ENCODE results near the gene DDX24.

Gene DDX24

DNA sequence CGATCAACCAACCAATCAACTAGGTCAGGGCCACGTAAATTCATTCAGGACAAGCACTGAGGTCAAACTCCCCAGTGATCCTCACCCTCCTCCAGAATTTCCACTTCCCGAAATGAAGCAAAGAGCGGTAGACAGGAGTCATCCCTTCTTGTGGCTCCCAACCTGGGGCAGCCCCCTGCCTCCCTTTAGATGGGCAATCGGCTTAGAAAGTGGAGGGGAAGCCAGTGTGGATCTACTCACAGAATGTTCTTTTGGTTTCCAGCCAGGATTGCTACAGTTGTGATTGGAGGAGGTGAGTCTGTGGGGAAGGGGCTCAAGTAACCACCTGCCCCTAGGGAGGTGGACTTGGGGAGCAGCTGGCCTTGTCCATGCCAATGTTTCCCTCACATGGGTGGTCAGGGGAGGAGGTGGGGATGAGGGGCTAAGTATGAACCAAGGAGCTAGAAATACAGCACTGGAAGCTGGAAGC is 33.6 kb upstream of the DDX24 start:
- no peak for DNase-seq (ENCODE audit: low read depth in 2 of 2, low spot score in 1 of 2)

- no peak for DNase-seq (ENCODE audit: low read depth in 2 of 2, low spot score in 1 of 2)
Measured at GRCh38 chr14:94113908-94114588, 33.0 kb upstream of the DDX24 start.

GRCh38 chr14:94113490-94113889 is 32.5 kb upstream of the DDX24 start:
- DNase-seq (ENCODE audit: low read depth in 2 of 2, low spot score in 1 of 2): no peak

DNA sequence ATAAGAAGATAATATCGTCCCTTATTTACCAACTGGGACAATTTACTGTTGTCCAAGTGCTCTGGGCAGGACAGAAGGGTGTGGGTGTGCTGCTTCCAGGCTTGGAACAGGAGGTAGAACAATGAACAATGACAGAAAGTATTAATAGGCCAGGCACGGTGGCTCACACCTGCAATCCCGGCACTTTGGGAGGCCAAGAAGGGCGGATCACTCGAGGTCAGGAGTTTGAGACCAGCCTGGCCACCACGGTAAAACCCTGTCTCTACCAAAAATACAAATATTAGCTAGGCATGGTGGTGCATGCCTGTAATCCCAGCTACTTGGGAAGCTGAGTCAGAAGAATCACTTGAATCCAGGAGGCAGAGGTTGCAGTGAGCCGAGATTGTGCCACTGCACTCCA is 32.1 kb upstream of the DDX24 start:
- no peak for DNase-seq (ENCODE audit: low read depth in 2 of 2, low spot score in 1 of 2)

DNA sequence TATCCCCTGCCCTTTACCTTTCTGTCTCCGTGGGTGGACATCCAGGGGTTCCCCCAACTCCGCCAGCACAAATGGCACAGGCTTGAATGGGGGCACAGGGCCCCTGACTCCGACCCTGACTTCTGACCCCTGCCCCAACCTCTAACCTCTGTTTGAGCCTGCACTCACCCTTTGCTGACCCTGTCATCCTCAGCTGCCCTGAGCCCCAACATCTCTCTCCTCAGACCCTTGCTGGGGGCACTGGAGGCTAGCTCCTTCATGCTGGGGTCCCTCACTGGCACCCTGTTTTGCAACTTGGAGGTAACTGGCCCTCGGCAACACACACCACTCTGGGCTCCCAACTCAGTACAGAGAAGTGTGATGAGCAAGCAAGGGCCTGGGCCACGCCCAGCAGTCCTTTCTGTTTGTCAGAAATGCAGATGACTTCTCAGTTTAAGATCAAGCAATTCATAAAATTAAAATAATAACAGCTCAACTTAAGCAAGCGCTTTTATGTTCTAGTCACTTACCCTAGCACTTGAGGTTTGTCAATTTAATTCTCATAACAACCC is 31.6 kb upstream of the DDX24 start:
- no peak for DNase-seq (ENCODE audit: low read depth in 2 of 2, low spot score in 1 of 2)

GRCh38 chr14:94111276-94112095 is 30.5 kb upstream of the DDX24 start:
- no peak for DNase-seq (ENCODE audit: low read depth in 2 of 2, low spot score in 1 of 2)

GRCh38 chr14:94110552-94111181 is 29.7 kb upstream of the DDX24 start, which contains the start of gene IFI27:
TSS of gene IFI27 (plus strand) at chr14:94110736.
- no peak for DNase-seq (ENCODE audit: low read depth in 2 of 2, low spot score in 1 of 2)

- DNase-seq (ENCODE audit: low read depth in 2 of 2, low spot score in 1 of 2): no peak
Measured at GRCh38 chr14:94109915-94110250, 28.9 kb upstream of the DDX24 start.

GRCh38 chr14:94104731-94105130 is 23.7 kb upstream of the DDX24 start:
- DNase-seq (ENCODE audit: low read depth in 2 of 2, low spot score in 1 of 2): no peak

- DNase-seq (ENCODE audit: low read depth in 2 of 2, low spot score in 1 of 2): no peak
Measured at GRCh38 chr14:94103554-94104150, 22.6 kb upstream of the DDX24 start.

GRCh38 chr14:94102768-94103482 is 21.9 kb upstream of the DDX24 start:
- DNase-seq (ENCODE audit: low read depth in 2 of 2, low spot score in 1 of 2): no peak

GRCh38 chr14:94101748-94102147 is 20.7 kb upstream of the DDX24 start:
- DNase-seq (ENCODE audit: low read depth in 2 of 2, low spot score in 1 of 2): no peak

GRCh38 chr14:94100847-94101246 is 19.8 kb upstream of the DDX24 start:
- no peak for DNase-seq (ENCODE audit: low read depth in 2 of 2, low spot score in 1 of 2)

DNA sequence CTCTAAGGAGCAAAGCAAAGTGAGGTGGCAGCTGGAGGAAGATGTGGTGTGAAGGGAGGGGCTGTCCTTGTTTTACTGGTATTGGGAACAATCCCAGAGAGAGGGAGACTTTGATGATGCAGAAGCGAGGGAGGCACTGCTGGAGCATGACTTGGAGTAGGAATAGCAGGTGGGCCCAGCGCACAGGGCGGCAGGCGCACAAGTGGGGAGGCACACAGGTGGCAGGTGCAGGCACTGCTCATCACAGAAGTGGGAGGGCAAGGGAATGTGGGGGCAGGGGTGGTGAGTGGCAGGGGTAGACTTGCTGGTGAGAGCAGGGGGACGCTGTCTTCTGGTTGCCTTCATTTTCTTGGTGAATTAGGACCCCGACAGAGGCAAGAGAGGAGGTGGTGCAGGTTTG is 18.0 kb upstream of the DDX24 start:
- DNase-seq (ENCODE audit: low read depth in 2 of 2, low spot score in 1 of 2): no peak

- no peak for DNase-seq (ENCODE audit: low read depth in 2 of 2, low spot score in 1 of 2)
Measured at GRCh38 chr14:94098326-94098992, 17.5 kb upstream of the DDX24 start.

DNA sequence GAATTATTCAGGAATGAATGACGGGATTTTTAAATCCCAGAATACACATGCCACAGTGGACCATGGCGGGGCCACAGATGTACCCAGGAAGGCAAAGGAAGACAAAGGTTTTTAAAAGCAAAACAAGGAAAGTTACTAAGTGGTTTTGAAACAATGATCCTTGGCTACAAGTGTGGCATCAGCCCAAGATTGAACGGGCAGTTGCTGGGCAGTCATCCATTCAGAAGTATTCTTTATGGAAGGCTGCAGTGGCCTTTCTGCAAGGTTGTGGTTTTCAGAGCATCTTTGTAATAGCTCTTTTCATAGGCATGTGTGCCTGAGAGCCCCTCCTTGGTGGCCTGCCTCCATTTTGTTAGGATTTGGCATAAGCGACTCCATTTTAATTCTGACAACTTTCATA is 16.1 kb upstream of the DDX24 start:
- DNase-seq (ENCODE audit: low read depth in 2 of 2, low spot score in 1 of 2): no peak

GRCh38 chr14:94093418-94093817 is 12.4 kb upstream of the DDX24 start:
- no peak for DNase-seq (ENCODE audit: low read depth in 2 of 2, low spot score in 1 of 2)

DNA sequence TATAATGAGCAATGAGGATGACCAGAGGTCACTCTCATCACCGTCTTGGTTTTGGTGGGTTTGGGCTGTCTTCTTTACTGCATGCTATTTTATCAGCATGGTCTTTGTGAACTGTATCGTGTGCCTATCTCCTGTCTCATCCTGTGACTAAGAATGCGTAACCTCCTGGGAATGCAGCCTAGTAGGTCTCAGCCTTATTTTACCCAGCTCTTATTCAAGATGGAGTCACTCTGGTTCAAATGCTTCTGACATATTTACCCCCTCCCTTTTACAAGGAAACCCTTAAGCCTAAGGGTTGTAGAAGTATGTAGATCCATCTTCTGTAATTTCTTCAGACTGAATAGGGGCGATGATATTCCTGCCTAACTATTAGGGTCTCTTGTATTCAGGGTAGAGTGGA is 8.5 kb upstream of the DDX24 start:
- DNase-seq (ENCODE audit: low read depth in 2 of 2, low spot score in 1 of 2): no peak

- DNase-seq (ENCODE audit: low read depth in 2 of 2, low spot score in 1 of 2): no peak
Measured at GRCh38 chr14:94088516-94088915, 7.5 kb upstream of the DDX24 start.

GRCh38 chr14:94087891-94088290 is 6.9 kb upstream of the DDX24 start:
- DNase-seq (ENCODE audit: low read depth in 2 of 2, low spot score in 1 of 2): no peak

Data from stimulated activated CD8-positive, alpha-beta memory T cell treated with anti-CD3 and anti-CD28 coated beads, Interleukin-4, amount 100 ng/mL, for 1 hour (primary cell).